Measurements from ENCODE around the gene GOT2. TPM values are rescaled to one million over a fixed set of nuclear protein-coding genes. Genes with fewer than 3 reads are reported as not detected.

The GOT2 gene
- total RNA-seq, 2 donors from 2014 or later, result 24.7 to 27.0 TPM

DNA sequence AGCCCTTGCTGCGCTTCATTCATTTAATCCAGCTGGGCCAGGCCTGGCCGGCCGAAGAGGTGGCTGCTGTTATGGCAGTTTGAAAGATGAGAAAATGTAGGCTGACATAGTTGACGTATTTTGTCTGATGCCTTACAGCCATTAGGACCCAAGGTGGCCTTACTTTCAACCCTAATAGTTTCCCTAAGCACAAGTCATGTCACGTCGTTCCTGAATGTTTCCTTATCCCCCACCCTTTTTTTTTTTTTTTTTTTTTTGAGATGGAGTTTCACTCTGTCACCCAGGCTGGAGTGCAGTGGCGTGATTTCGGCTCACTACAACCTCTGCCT, 307 bp upstream of the GOT2 start:
- no peaks in the 10 kb centered on the region for H3K9me3 ChIP-seq (ENCODE audit: control insufficient read depth, low read length, poor library complexity, severe bottlenecking)
- Mint-ChIP-seq H3K36me3 (ENCODE audit: low read depth) (peaks cover 2% of the 10 kb centered on the region), H3K27me3 (peaks cover 4% of the 10 kb centered on the region), H3K4me3 (peak overlapping the region; percentile 99), H3K4me1 (peaks cover 18% of the 10 kb centered on the region), H3K27ac (peak overlapping the region; percentile 93)
- DNase-seq, result no peak
- ATAC-seq, result no peak

DNA sequence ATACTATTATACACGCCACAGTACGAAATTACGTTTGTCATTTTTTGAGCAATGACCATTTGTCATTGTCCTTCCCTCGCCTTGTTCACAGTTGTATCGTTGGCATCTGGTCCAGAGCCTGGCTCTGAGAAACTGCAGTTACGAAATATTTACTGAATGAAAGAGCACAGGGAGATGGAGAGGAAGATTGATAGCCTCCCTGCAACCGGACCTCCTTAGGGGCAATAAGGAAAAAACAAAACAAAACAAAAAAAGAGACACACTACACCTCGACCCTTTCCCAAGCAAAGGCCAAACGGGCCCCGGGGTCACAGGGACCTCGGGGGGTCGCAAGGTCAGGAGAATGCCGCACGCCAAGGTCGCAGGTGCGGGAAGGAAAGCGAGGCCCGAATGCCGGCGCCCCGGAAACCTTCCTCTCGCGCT, 857 bp downstream of the GOT2 start:
- H3K36me3 Mint-ChIP-seq (ENCODE audit: low read depth), result peaks cover 2% of the 10 kb centered on the region
- no peak for DNase-seq
- H3K27ac Mint-ChIP-seq, result peak overlapping the region; percentile 93
- ATAC-seq, result no peak
- H3K27me3 Mint-ChIP-seq, result no peaks in the 10 kb centered on the region
- peaks cover 20% of the 10 kb centered on the region for H3K4me1 Mint-ChIP-seq
- no peaks in the 10 kb centered on the region for H3K9me3 ChIP-seq (ENCODE audit: control insufficient read depth, low read length, poor library complexity, severe bottlenecking)
- peak overlapping the region; percentile 99 for H3K4me3 Mint-ChIP-seq

DNA sequence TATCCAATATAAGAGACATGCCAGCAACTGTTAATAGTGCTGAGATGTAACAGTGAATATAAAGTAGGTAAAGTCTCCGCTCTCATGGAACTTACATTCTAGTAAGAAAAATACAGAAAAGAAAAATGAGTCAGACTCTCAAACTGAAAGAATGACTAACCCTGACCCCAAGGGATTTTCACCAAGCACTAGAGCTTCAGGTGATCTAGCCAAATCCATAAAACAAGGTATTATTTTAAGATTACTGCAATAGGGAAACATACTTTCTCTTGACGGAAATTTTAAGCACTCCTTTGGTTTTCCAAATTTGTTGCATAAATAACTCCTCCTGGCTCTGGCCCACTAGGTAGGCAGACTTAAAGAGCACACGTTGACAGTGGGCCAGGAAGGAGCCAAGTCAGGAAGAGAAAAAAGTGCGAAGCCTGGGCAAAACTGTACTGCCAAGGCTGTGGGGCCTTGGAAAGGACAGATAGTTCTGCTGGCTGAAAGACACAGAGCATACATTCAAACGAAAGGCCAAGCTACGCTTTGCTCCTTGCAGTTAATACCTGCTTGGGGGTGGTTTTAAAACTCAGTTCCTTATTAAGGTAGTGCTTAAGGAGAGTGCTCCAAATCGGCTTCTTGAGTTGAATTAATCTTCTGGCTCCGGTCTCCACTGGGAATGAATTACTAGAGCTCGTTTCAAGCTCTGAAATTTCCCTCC, 1.4 kb downstream of the GOT2 start:
- H3K9me3 ChIP-seq (ENCODE audit: control insufficient read depth, low read length, poor library complexity, severe bottlenecking), result no peaks in the 10 kb centered on the region
- peak overlapping the region; percentile 99 for H3K4me3 Mint-ChIP-seq
- H3K36me3 Mint-ChIP-seq (ENCODE audit: low read depth), result peaks cover 2% of the 10 kb centered on the region
- DNase-seq (no peak), ATAC-seq (no peak)
- H3K4me1 Mint-ChIP-seq, result peaks cover 20% of the 10 kb centered on the region
- peak overlapping the region; percentile 93 for H3K27ac Mint-ChIP-seq
- no peaks in the 10 kb centered on the region for H3K27me3 Mint-ChIP-seq

DNA sequence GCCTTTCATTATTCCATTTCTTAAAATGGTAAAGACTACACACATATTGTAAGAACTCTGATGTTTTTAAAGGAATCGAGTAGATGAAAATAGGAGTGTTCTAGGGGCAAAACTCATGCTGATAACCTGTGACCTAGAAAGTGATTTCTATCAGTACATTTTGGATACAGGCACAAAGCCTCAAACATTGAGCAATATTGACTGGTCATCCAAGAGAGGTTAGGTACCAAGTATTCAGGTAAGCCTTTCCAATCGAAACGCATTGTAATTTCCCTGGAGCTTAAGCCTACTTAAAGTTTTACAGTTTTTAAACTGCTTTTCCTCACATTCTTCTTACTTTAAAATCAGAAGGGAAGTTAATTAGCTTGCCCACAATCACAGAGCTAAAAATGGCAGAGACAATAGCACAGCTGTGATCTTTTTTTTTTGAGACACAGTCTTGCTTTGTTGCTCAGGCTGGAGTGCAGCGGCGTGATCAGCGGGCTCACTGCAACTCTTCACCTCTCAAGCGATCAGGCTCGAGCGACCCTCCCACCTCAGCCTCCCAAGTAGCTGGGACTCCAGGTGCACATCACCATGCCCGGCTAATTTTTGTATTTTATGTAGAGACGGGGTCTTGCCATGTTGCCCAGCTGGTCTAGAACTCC, 3.3 kb downstream of the GOT2 start:
- H3K27ac Mint-ChIP-seq, result no peak overlapping the region
- no peak overlapping the region for H3K4me3 Mint-ChIP-seq
- peaks cover 2% of the 10 kb centered on the region for H3K36me3 Mint-ChIP-seq (ENCODE audit: low read depth)
- ATAC-seq (no peak), DNase-seq (no peak)
- H3K4me1 Mint-ChIP-seq, result peaks cover 23% of the 10 kb centered on the region
- H3K27me3 Mint-ChIP-seq, result no peaks in the 10 kb centered on the region
- H3K9me3 ChIP-seq (ENCODE audit: control insufficient read depth, low read length, poor library complexity, severe bottlenecking), result no peaks in the 10 kb centered on the region

DNA sequence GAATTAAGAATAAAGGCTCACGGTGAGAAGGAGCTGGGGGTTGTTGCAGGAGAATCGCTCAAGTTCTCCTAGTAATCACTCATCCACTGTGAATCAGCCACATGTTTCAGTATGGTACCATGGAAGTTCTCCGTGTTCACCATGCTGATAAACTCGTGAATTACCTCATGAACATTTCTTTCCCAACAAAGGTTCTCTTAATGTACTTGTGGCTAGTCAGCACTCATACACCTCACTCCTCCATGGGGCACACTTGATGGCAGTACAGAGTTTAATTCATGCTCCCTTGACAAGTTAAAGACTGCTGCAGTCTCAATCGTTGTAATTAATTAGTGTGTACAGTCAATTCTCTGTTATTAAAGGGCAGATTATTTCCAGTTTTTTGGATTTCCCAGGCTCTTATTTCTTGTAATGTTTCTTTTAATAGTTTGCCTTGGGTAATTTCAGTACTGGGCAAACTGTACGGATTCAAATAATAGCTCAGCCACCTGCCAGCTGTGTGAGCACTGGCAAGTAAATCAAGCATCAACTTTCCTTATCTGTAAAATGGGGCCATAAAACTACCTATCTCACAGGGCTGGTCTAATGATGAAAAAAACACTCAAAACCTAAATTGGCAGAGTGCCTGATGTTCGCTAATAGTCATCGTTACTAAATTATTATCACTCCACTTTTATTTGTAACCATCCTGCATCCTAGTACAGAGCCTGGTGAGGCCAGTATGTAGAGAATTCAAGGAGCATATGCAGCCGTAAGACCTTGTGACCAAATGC, 6.1 kb downstream of the GOT2 start:
- no peaks in the 10 kb centered on the region for H3K27me3 Mint-ChIP-seq
- H3K36me3 Mint-ChIP-seq (ENCODE audit: low read depth), result no peaks in the 10 kb centered on the region
- ATAC-seq (no peak), DNase-seq (no peak)
- H3K9me3 ChIP-seq (ENCODE audit: control insufficient read depth, low read length, poor library complexity, severe bottlenecking), result no peaks in the 10 kb centered on the region
- H3K4me1 Mint-ChIP-seq, result peaks cover 21% of the 10 kb centered on the region
- H3K27ac Mint-ChIP-seq, result peak overlapping the region; percentile 47
- no peak overlapping the region for H3K4me3 Mint-ChIP-seq

DNA sequence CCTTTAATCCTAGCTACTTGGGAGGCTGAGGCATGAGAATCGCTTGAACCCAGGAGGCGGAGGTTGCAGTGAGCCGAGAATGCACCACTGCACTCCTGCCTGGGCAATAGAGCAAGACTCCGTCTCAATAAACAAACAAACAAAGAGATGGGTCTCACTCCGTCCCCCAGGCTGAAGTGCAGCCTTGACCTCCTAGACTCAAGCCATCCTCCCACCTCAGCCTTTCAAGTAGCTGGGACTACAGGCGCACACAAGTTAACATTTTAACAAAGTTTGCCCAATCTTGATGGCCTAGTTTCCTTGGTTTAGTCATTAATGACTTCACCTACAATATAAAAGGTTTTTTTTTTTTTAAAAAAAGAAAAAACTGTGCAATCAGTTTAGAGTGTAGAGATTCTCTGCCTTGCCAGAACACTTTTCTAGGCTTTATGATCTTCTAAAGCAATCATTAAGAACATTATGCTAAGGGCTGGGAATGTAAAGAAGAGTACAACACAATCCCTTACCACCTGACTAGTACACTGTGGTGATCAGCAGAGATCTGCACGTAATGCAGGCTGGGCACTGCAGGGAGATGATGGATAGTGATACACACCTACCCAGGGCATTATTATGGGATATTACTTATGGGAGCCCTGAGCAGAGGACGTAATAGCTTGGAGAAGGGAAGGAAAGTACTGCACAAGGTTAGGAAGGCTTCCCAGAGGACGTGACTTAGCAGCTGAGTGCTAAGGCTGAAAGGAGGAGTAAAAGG, 6.9 kb downstream of the GOT2 start:
- Mint-ChIP-seq H3K36me3 (ENCODE audit: low read depth) (no peaks in the 10 kb centered on the region), H3K27ac (peak overlapping the region; percentile 47), H3K4me3 (no peak overlapping the region), H3K4me1 (peaks cover 14% of the 10 kb centered on the region), H3K27me3 (no peaks in the 10 kb centered on the region)
- no peaks in the 10 kb centered on the region for H3K9me3 ChIP-seq (ENCODE audit: control insufficient read depth, low read length, poor library complexity, severe bottlenecking)
- DNase-seq (no peak), ATAC-seq (no peak)

DNA sequence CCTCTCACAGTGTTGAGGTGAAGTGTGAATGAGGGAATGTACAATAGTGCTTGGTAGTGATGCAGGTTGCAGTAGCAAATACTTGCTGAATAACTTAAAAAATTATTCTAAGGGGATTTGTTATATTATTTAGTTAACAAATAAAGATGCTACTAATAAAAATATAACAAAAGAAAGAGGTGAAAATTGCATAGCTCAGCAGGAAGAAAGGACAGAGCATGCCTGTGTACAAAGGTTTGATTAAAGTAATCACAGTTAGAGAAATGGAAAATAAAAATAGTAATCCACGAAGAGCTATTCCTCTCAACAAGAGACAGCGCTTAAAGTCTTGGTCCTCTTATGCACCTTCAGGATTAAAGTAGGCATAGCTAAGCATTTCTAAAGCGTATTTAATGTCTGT, 11.0 kb downstream of the GOT2 start:
- H3K27me3 Mint-ChIP-seq, result no peaks in the 10 kb centered on the region
- H3K27ac Mint-ChIP-seq, result no peak overlapping the region
- H3K9me3 ChIP-seq (ENCODE audit: control insufficient read depth, low read length, poor library complexity, severe bottlenecking), result no peaks in the 10 kb centered on the region
- peaks cover 6% of the 10 kb centered on the region for H3K4me1 Mint-ChIP-seq
- no peaks in the 10 kb centered on the region for H3K36me3 Mint-ChIP-seq (ENCODE audit: low read depth)
- ATAC-seq (no peak), DNase-seq (no peak)
- no peak overlapping the region for H3K4me3 Mint-ChIP-seq

DNA sequence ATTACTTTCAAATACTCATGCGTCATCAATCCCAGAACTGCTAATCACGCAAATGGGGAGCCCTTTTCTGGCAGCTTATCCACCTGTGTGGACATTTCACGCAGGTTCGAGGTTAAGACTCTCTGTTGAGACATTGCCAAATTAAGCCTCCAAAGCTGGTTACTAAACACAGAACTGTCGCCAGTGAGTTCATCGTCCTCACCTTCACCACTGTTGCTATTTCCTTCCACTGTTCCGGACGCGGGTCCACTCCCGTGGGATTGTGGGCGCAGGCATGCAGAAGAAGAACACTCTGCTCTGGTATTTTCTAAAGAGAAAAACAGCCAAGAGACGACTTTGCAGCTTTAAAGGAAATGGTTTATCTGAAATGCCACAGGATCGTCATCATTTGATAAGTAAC, 16.1 kb downstream of the GOT2 start:
- no peaks in the 10 kb centered on the region for H3K4me1 Mint-ChIP-seq
- H3K36me3 Mint-ChIP-seq (ENCODE audit: low read depth), result peaks cover 8% of the 10 kb centered on the region
- DNase-seq (no peak), ATAC-seq (no peak)
- no peak overlapping the region for H3K27ac Mint-ChIP-seq
- H3K27me3 Mint-ChIP-seq, result no peaks in the 10 kb centered on the region
- H3K9me3 ChIP-seq (ENCODE audit: control insufficient read depth, low read length, poor library complexity, severe bottlenecking), result no peaks in the 10 kb centered on the region
- H3K4me3 Mint-ChIP-seq, result no peak overlapping the region

DNA sequence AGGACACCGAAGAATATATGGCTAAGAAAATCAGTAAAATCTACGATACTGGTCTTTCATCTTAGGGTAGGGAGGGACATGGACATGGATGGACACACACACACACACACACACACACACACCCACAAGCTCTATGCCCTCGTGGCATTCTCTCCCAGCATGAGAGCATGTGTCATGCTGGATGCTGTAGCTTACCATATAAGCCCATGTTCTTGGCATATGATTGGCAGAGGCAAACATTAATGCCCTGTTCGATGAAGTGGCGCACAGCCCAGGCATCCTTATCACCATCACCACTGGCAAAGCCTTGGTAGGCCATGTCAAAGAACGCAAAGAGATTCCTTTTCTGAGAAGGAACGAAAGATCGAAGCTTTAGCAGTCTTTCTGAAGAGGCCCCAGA, 17.6 kb downstream of the GOT2 start:
- H3K36me3 Mint-ChIP-seq (ENCODE audit: low read depth), result peaks cover 8% of the 10 kb centered on the region
- no peaks in the 10 kb centered on the region for H3K4me1 Mint-ChIP-seq
- no peak for ATAC-seq

DNA sequence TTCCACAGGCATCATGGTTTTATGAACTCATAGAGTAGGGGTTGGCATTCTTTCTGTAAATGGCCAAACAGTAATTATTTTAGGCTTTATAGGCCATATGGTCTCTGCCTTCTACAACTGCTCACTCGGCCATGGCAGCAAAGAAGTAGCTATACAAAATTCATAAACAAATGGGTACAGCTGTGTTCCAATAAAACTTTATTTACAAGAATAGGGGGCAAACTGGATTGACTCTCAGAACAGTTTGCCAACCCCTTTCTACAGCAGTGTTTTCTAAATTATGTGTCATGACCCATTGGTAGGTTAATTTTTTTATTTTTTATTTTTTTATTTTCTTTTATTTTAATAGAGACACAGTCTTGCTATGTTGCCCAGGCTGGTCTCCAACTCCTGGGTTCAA, 20.4 kb downstream of the GOT2 start:
- Mint-ChIP-seq H3K27ac (no peak overlapping the region), H3K36me3 (ENCODE audit: low read depth) (peaks cover 8% of the 10 kb centered on the region), H3K27me3 (no peaks in the 10 kb centered on the region), H3K4me1 (no peaks in the 10 kb centered on the region), H3K4me3 (no peak overlapping the region)
- DNase-seq (no peak), ATAC-seq (no peak)
- no peaks in the 10 kb centered on the region for H3K9me3 ChIP-seq (ENCODE audit: control insufficient read depth, low read length, poor library complexity, severe bottlenecking)

More for the DNA sequence above, 17.6 kb downstream of the GOT2 start:
- DNase-seq, result no peak
- H3K9me3 ChIP-seq (ENCODE audit: control insufficient read depth, low read length, poor library complexity, severe bottlenecking), result no peaks in the 10 kb centered on the region
- no peak overlapping the region for H3K4me3 Mint-ChIP-seq
- H3K27me3 Mint-ChIP-seq, result no peaks in the 10 kb centered on the region
- peak overlapping the region; percentile 49 for H3K27ac Mint-ChIP-seq

DNA sequence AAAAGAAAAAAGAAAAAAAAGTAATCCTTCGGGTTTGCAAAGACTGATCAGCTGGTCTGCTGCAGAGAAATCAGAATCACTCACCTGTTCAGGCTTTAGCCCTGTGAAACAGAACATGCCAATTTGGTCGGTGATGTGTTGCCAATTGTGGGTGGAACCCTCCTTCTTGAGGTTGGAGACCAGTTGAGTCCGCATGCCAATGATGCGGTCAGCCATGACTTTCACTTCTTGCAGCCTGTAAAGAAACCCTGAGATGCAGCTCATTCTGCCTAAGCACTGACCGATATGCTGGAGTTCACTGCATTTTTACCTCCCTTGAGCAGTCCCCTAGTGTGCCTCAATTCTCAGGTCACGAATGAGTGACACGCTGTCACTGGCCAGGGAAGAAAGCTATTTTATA, 24.8 kb downstream of the GOT2 start:
- H3K27ac Mint-ChIP-seq, result no peak overlapping the region
- H3K9me3 ChIP-seq (ENCODE audit: control insufficient read depth, low read length, poor library complexity, severe bottlenecking), result no peaks in the 10 kb centered on the region
- no peaks in the 10 kb centered on the region for H3K4me1 Mint-ChIP-seq
- ATAC-seq (no peak), DNase-seq (no peak)
- peaks cover 4% of the 10 kb centered on the region for H3K36me3 Mint-ChIP-seq (ENCODE audit: low read depth)
- H3K27me3 Mint-ChIP-seq, result no peaks in the 10 kb centered on the region
- no peak overlapping the region for H3K4me3 Mint-ChIP-seq

DNA sequence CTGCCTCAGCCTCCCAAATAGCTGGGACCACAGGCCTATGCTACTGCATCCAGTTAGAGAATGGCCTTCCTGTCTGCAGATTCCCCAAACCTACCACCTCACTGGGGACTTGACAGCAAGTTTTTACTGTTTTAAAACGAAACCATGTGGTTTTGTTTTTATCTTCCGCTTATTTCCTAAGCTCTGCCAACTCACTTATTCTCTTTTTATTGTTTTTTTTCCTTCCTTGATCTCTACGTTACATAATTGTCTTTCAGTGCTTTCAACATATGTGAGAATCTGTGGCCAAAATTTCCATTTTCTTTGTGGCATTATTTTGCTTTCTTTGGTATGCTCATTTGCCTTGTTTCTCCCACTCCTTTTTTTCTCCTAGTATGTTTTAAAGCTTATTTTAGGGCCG, 35.0 kb downstream of the GOT2 start:
- H3K4me3 Mint-ChIP-seq, result no peak overlapping the region

DNA sequence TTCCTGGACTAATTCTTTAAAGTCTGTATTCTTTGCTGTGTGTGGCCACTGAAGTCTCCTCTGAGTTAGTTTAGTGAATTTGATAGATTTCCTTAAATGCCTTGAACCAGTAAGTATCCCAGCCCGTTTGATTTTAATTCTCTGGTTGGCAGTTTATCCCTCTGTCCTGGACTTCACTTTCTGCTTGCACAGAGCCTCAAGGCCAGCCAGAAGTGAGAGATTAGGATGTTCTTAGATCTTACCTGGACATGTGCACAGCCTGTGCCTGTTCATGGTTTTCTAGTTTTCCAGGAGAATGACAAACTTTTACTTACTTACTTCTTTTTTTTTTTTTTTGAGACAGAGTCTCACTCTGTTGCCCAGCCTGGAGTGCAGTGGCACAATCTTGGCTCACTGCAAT, 38.7 kb downstream of the GOT2 start:
- Mint-ChIP-seq H3K27me3 (peaks cover 9% of the 10 kb centered on the region), H3K27ac (no peak overlapping the region), H3K4me1 (peaks cover 4% of the 10 kb centered on the region), H3K36me3 (ENCODE audit: low read depth) (peaks cover 4% of the 10 kb centered on the region), H3K4me3 (no peak overlapping the region)
- ATAC-seq (no peak), DNase-seq (no peak)
- H3K9me3 ChIP-seq (ENCODE audit: control insufficient read depth, low read length, poor library complexity, severe bottlenecking), result no peaks in the 10 kb centered on the region

More for the DNA sequence above, 35.0 kb downstream of the GOT2 start:
- no peaks in the 10 kb centered on the region for H3K9me3 ChIP-seq (ENCODE audit: control insufficient read depth, low read length, poor library complexity, severe bottlenecking)
- DNase-seq (no peak), ATAC-seq (no peak)
- Mint-ChIP-seq H3K27ac (no peak overlapping the region), H3K4me1 (peaks cover 4% of the 10 kb centered on the region), H3K27me3 (no peaks in the 10 kb centered on the region), H3K36me3 (ENCODE audit: low read depth) (no peaks in the 10 kb centered on the region)
